Eye (tissue), 1 donor: ENCODE data around the gene DNM3.

ENCODE experiments used
- DNase-seq: peaks from one replicate; pipeline ENCODE4 v3.0.0-alpha.2; 2015

Gene DNM3

GRCh38 chr1:172185996-172186395 is 344.7 kb downstream of the DNM3 start:
- DNase-seq, result no peak

GRCh38 chr1:172201572-172201971 is 360.3 kb downstream of the DNM3 start:
- no peak for DNase-seq

GRCh38 chr1:172203135-172203823 is 362.0 kb downstream of the DNM3 start:
- peak; percentile 35 for DNase-seq

GRCh38 chr1:172203902-172204301 is 362.6 kb downstream of the DNM3 start:
- no peak for DNase-seq

- DNase-seq, result no peak
These were observed 365.0 kb downstream of the DNM3 start for GRCh38 chr1:172206256-172206655.

- DNase-seq, result no peak
These were observed 367.3 kb downstream of the DNM3 start for GRCh38 chr1:172208635-172209034.

GRCh38 chr1:172211221-172211620 is 369.9 kb downstream of the DNM3 start:
- no peak for DNase-seq

- no peak for DNase-seq
These were observed 370.8 kb downstream of the DNM3 start for GRCh38 chr1:172212124-172212523.

- no peak for DNase-seq
These were observed 373.7 kb downstream of the DNM3 start for GRCh38 chr1:172215006-172215405.

GRCh38 chr1:172219966-172220365 is 378.7 kb downstream of the DNM3 start:
- DNase-seq, result no peak

- peak; percentile 24 for DNase-seq
These were observed 379.1 kb downstream of the DNM3 start for GRCh38 chr1:172220376-172220775.

- no peak for DNase-seq
These were observed 380.1 kb downstream of the DNM3 start for GRCh38 chr1:172221436-172221835.

- no peak for DNase-seq
These were observed 383.6 kb downstream of the DNM3 start for GRCh38 chr1:172224871-172225270.

- DNase-seq, result no peak
These were observed 388.6 kb downstream of the DNM3 start for GRCh38 chr1:172229942-172230341.

- no peak for DNase-seq
These were observed 389.2 kb downstream of the DNM3 start for GRCh38 chr1:172230526-172230925.

GRCh38 chr1:172236958-172237357 is 395.7 kb downstream of the DNM3 start:
- no peak for DNase-seq

GRCh38 chr1:172238158-172238557 is 396.9 kb downstream of the DNM3 start:
- no peak for DNase-seq

- DNase-seq, result no peak
These were observed 397.7 kb downstream of the DNM3 start for GRCh38 chr1:172238965-172239364.

GRCh38 chr1:172239901-172240300 is 398.6 kb downstream of the DNM3 start:
- no peak for DNase-seq

- DNase-seq, result no peak
These were observed 400.2 kb downstream of the DNM3 start for GRCh38 chr1:172241540-172241939.

- no peak for DNase-seq
These were observed 403.6 kb downstream of the DNM3 start for GRCh38 chr1:172244865-172245264.

GRCh38 chr1:172245788-172246187 is 404.5 kb downstream of the DNM3 start:
- DNase-seq, result no peak

- no peak for DNase-seq
These were observed 405.5 kb downstream of the DNM3 start for GRCh38 chr1:172246521-172247390.

- DNase-seq, result peak; percentile 34
These were observed 410.2 kb downstream of the DNM3 start for GRCh38 chr1:172251486-172251885.
